ENCODE results near the gene ABCB11. TPM values are rescaled to one million over a fixed set of nuclear protein-coding genes. Genes with fewer than 3 reads are reported as not detected.

ABCB11 gene
- total RNA-seq, 1 donor from 2014 or later = not detected

GRCh38 chr2:168962636-168963035 is 68.5 kb downstream of the ABCB11 start:
- no peaks in the 10 kb centered on the region for H3K4me1 ChIP-seq
- no peaks in the 10 kb centered on the region for H3K27me3 ChIP-seq
- H3K9me3 ChIP-seq = no peaks in the 10 kb centered on the region
- intact Hi-C loops (cut with DNase I) = no loop called here
- H3K4me3 ChIP-seq = no peak overlapping the region
- H3K36me3 ChIP-seq = no peaks in the 10 kb centered on the region
- H3K27ac ChIP-seq = no peak overlapping the region
- TF ChIP-seq POLR2AphosphoS5 (IDR thresholded peaks at IDR 0.05; ENCODE audit: insufficient read depth in 1 of 2, low read depth in 1 of 2) = no peak
- TF ChIP-seq POLR2A (IDR thresholded peaks at IDR 0.05) = no peak
- TF ChIP-seq CTCF (IDR thresholded peaks at IDR 0.05) = no peak
- no peak for DNase-seq (ENCODE audit: extremely low spot score in 2 of 2)

GRCh38 chr2:168961450-168962229 is 69.5 kb downstream of the ABCB11 start:
- TF ChIP-seq POLR2A (IDR thresholded peaks at IDR 0.05) (no peak), CTCF (IDR thresholded peaks at IDR 0.05) (peak; percentile 41 to 70 (median 48)), POLR2AphosphoS5 (IDR thresholded peaks at IDR 0.05; ENCODE audit: insufficient read depth in 1 of 2, low read depth in 1 of 2) (peak in 1 of 2 donors; percentile 53)
- H3K4me3 ChIP-seq = no peak overlapping the region
- no peaks in the 10 kb centered on the region for H3K4me1 ChIP-seq
- no peaks in the 10 kb centered on the region for H3K9me3 ChIP-seq
- no peak overlapping the region for H3K27ac ChIP-seq
- H3K36me3 ChIP-seq = no peaks in the 10 kb centered on the region
- intact Hi-C loops (cut with DNase I) = no loop called here
- no peak for DNase-seq (ENCODE audit: extremely low spot score in 2 of 2)
- H3K27me3 ChIP-seq = no peaks in the 10 kb centered on the region

GRCh38 chr2:168956392-168956791 is 74.7 kb downstream of the ABCB11 start:
- DNase-seq (ENCODE audit: extremely low spot score in 2 of 2) = no peak
- Histone ChIP-seq H3K27ac (no peak overlapping the region), H3K4me1 (no peaks in the 10 kb centered on the region), H3K4me3 (no peak overlapping the region), H3K27me3 (no peaks in the 10 kb centered on the region), H3K9me3 (no peaks in the 10 kb centered on the region), H3K36me3 (no peaks in the 10 kb centered on the region)
- TF ChIP-seq POLR2AphosphoS5 (IDR thresholded peaks at IDR 0.05; ENCODE audit: insufficient read depth in 1 of 2, low read depth in 1 of 2) (no peak), CTCF (IDR thresholded peaks at IDR 0.05) (no peak), POLR2A (IDR thresholded peaks at IDR 0.05) (no peak)
- intact Hi-C loops (cut with DNase I) = no loop called here

GRCh38 chr2:168955321-168955720 is 75.8 kb downstream of the ABCB11 start:
- Histone ChIP-seq H3K27me3 (no peaks in the 10 kb centered on the region), H3K4me1 (no peaks in the 10 kb centered on the region), H3K27ac (no peak overlapping the region), H3K9me3 (no peaks in the 10 kb centered on the region), H3K36me3 (no peaks in the 10 kb centered on the region), H3K4me3 (no peak overlapping the region)
- intact Hi-C loops (cut with DNase I) = no loop called here
- TF ChIP-seq POLR2AphosphoS5 (IDR thresholded peaks at IDR 0.05; ENCODE audit: insufficient read depth in 1 of 2, low read depth in 1 of 2) = no peak
- TF ChIP-seq POLR2A (IDR thresholded peaks at IDR 0.05) = no peak
- no peak for TF ChIP-seq CTCF (IDR thresholded peaks at IDR 0.05)
- no peak for DNase-seq (ENCODE audit: extremely low spot score in 2 of 2)

GRCh38 chr2:168954256-168954655 is 76.9 kb downstream of the ABCB11 start:
- intact Hi-C loops (cut with DNase I) = no loop called here
- no peak for DNase-seq (ENCODE audit: extremely low spot score in 2 of 2)
- Histone ChIP-seq H3K4me3 (no peak overlapping the region), H3K4me1 (no peaks in the 10 kb centered on the region), H3K27ac (no peak overlapping the region), H3K36me3 (no peaks in the 10 kb centered on the region), H3K9me3 (no peaks in the 10 kb centered on the region), H3K27me3 (no peaks in the 10 kb centered on the region)
- TF ChIP-seq CTCF (IDR thresholded peaks at IDR 0.05) (no peak), POLR2A (IDR thresholded peaks at IDR 0.05) (no peak), POLR2AphosphoS5 (IDR thresholded peaks at IDR 0.05; ENCODE audit: insufficient read depth in 1 of 2, low read depth in 1 of 2) (no peak)

Data from vagina (tissue), 2 donors.